Stomach smooth muscle (tissue), 2 donors: ENCODE data around the gene USP34.
"Not testable (repeated sequence)": the region's sequence is repeated elsewhere in the genome, so short reads cannot be mapped to it uniquely, and the experiment has no call there.

Experiments
- H3K27ac ChIP-seq: one replicate; pipeline ENCODE4 v1.7.0; 2013; ENCODE audit warnings: mild to moderate bottlenecking, low read length, inconsistent platforms
- H3K27me3 ChIP-seq, 2 donors: one replicate each; pipeline ENCODE4 v1.7.0; 2013; ENCODE audit warnings: low read length in 2 of 2; ENCODE audit not compliant: insufficient read depth in 2 of 2, control insufficient read depth in 1 of 2
- H3K36me3 ChIP-seq, 2 donors: one replicate each; pipeline ENCODE4 v1.7.0; 2013; ENCODE audit warnings: low read length in 2 of 2; ENCODE audit not compliant: control insufficient read depth in 2 of 2, insufficient read depth in 2 of 2
- H3K4me1 ChIP-seq: one replicate; pipeline ENCODE4 v1.7.0; 2013; ENCODE audit warnings: low read length; ENCODE audit not compliant: control insufficient read depth, insufficient read depth
- H3K4me3 ChIP-seq, 2 donors: one replicate each; pipeline ENCODE4 v1.7.0; 2013; ENCODE audit warnings: low read length in 2 of 2
- H3K9ac ChIP-seq, 2 donors: one replicate each; pipeline ENCODE4 v1.7.0; 2013; ENCODE audit warnings: low read length in 2 of 2, mild to moderate bottlenecking in 1 of 2
- H3K9me3 ChIP-seq, 2 donors: one replicate each; pipeline ENCODE4 v1.7.0; 2013; ENCODE audit warnings: low read length in 2 of 2; ENCODE audit not compliant: control insufficient read depth in 2 of 2
- donor health status: healthy.
- donor health status: Pancreatic carcinoma.

USP34 gene

DNA sequence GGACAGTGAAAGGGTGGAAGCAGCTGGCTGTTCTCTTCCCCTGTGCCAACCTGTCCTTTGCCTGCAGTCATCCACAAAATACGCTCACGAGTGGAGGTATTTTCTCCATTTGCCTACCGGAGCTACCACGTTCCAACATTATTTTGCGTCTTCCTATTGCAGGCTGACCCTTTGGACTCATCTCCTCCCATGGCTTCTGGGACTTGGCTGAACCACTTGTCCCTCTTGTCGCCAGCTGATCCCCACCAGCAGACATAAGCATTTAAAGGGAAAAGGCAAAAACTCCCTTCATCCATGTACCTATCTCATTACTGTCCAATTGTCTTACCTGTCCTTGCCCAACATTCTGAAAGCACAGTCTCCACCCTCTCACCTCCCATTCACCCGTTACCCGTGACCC, 295.9 kb downstream of the USP34 start:
- Histone ChIP-seq H3K4me1 (peaks cover 27% of the 10 kb centered on the region), H3K27ac (no peak overlapping the region), H3K27me3 (no peaks in the 10 kb centered on the region), H3K4me3 (no peak overlapping the region), H3K9me3 (no peaks in the 10 kb centered on the region), H3K9ac (no peak overlapping the region), H3K36me3 (peaks cover 0 to 3% of the 10 kb centered on the region in 2 donors)

- Histone ChIP-seq H3K27me3 (no peaks in the 10 kb centered on the region), H3K4me3 (no peak overlapping the region), H3K9ac (no peak overlapping the region), H3K36me3 (no peaks in the 10 kb centered on the region), H3K9me3 (no peaks in the 10 kb centered on the region), H3K27ac (no peak overlapping the region), H3K4me1 (peaks cover 8% of the 10 kb centered on the region)
Measured at GRCh38 chr2:61173116-61173515, 297.8 kb downstream of the USP34 start.

DNA sequence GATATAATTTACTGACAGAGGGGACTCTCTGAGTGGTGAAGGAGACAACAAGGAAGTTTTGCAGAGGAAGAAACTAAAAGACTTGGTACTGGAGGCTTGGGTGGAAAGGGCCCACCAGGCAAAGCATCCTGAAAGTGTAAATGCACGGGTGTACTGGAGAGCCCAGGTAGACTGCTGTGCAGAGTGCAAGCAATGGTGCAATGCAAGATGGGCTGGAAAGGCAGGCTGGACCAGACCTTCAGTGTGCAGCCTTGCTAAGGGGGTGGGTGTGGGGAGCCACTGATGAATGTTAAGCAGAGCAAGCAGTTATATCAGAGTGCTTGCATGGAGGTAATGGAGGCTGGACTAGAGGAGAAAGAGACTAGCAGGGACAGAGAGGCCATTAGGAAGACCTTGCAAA, 298.2 kb downstream of the USP34 start:
- no peak overlapping the region for H3K9ac ChIP-seq
- no peaks in the 10 kb centered on the region for H3K36me3 ChIP-seq
- H3K4me3 ChIP-seq: no peak overlapping the region
- H3K27ac ChIP-seq: no peak overlapping the region
- no peaks in the 10 kb centered on the region for H3K9me3 ChIP-seq
- no peaks in the 10 kb centered on the region for H3K27me3 ChIP-seq
- peaks cover 5% of the 10 kb centered on the region for H3K4me1 ChIP-seq

DNA sequence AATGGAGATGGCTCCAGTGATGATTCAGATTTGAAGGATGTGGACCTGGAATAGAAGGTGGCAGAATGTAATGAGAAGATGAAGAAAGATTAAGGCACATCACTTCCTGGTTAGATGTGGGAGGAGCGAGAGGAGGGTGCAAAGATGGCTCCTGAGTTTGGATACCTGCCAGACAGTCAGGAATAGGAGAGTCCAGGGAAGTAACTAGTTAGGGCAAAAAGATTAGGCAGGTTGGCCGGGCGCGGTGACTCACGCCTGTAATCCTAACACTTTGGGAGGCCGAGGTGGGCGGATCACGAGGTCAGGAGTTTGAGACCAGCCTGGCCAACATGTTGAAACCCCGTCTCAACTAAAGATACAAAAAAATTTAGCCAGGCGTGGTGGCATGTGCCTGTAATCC, 303.3 kb downstream of the USP34 start:
- Histone ChIP-seq H3K9me3 (no peaks in the 10 kb centered on the region), H3K9ac (no peak overlapping the region), H3K4me1 (no peaks in the 10 kb centered on the region), H3K27me3 (no peaks in the 10 kb centered on the region), H3K4me3 (no peak overlapping the region), H3K36me3 (peaks cover 17 to 23% of the 10 kb centered on the region in 2 donors), H3K27ac (no peak overlapping the region)

DNA sequence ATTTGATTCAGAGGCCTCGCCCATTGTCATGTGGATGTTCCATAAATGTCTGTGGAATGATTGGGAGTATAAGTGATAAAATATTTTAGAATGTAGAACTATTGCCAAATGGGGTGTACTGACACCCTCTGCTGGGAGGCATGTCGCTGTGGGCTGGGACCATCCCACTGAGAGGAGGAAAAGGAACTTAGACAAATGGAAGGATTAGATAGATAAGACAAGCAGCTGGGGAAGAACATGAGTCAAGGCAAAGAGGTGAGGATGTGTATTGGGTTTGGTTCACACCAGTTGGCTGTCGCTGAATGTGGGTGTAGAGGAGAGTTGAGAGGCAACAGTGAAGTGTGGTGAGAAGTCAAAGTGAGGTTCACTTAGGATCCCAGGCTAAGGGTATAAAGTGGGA, 304.9 kb downstream of the USP34 start:
- Histone ChIP-seq H3K27ac (no peak overlapping the region), H3K4me1 (no peaks in the 10 kb centered on the region), H3K9ac (no peak overlapping the region), H3K9me3 (no peaks in the 10 kb centered on the region), H3K4me3 (no peak overlapping the region), H3K27me3 (no peaks in the 10 kb centered on the region), H3K36me3 (peaks cover 19 to 24% of the 10 kb centered on the region in 2 donors)

DNA sequence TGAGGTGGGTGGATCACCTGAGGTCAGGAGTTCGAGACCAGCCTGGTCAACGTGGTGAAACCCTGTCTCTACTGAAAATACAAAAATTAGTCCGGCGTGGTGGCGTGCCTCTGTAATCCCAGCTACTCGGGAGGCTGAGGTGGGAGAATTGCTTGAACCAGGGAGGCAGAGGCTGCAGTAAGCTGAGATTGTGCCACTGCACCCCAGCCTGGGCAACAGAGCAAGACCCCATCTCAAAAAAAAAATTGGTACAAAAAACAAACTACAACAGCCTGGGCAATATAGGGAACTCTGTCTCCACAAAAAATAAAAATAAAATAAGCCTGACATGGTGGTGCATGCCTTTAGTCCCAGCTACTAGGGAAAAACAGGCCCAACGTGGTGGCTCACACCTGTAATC, 305.8 kb downstream of the USP34 start:
- H3K27ac ChIP-seq, H3K9me3 ChIP-seq, H3K27me3 ChIP-seq, H3K4me3 ChIP-seq, H3K9ac ChIP-seq, H3K4me1 ChIP-seq: not testable (repeated sequence)
- H3K36me3 ChIP-seq: peaks cover 19 to 24% of the 10 kb centered on the region in 2 donors

- H3K36me3 ChIP-seq: peaks cover 20 to 25% of the 10 kb centered on the region in 2 donors
- H3K9ac ChIP-seq: no peak overlapping the region
- no peaks in the 10 kb centered on the region for H3K9me3 ChIP-seq
- H3K27ac ChIP-seq: no peak overlapping the region
- no peaks in the 10 kb centered on the region for H3K4me1 ChIP-seq
- no peaks in the 10 kb centered on the region for H3K27me3 ChIP-seq
- H3K4me3 ChIP-seq: no peak overlapping the region
Measured at GRCh38 chr2:61162721-61163120, 308.2 kb downstream of the USP34 start.

DNA sequence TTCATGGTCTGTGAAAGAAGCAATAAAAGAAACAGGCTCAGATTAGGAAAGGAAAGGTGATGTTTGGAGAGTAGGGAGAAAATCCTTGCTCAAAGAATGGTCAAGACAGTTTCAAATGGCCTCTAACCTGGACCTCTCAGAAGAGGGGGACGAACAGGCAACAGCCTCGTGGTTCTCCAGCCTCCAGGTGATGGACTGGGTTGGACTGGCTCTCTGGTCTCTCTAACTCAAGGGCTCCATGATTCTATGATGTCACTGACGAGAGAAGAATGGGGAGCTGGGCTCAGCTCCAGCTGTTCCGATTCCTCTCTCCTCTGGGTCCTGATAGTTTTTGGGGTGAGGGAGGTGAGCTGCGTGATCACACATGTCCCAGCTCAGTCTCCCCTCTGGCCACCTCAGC, 309.0 kb downstream of the USP34 start, which contains the start of gene C2orf74:
Gene C2orf74, plus strand, starts transcription at position 301 of the 400 bp plus-strand sequence. CDS start 327 bp downstream, outside the sequence.
- Histone ChIP-seq H3K27ac (no peak within 1 kb of the TSS), H3K4me3 (no peak within 1 kb of the TSS), H3K9ac (no peak within 1 kb of the TSS), H3K9me3 (no peaks in the 10 kb centered on the region), H3K27me3 (no peaks in the 10 kb centered on the region), H3K36me3 (peaks cover 25 to 30% of the 10 kb centered on the region in 2 donors), H3K4me1 (no peaks in the 10 kb centered on the region)

DNA sequence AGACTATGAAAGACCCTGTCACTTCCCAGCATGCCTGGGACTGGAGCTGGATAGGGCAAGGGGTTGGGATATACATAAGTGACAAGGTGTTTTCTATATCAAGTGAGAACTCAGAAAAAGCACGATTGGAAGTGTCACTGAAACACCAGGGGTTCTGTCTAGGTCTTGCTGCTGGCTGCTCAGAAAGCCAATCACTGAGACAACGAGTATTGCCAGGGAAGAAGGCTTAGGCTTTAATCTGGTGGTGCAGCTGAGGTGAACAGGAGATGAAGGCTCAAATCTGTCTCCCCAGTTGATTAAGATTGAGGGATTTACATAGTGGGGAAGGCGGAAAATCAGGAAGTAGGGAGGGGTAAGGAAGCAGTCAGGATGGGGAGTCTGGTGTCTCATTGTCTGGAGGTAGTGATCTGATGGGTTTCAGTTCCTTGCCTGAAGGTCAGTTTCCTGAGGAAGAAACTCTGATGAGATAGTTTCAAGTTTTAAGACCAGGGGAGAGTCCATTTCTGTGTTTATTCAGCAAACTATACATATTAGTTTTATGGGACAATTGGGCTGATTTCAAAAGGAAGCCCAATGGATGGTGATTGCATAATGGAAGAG, 312.4 kb downstream of the USP34 start:
- Histone ChIP-seq H3K27ac (no peak overlapping the region), H3K9ac (no peak overlapping the region), H3K27me3 (no peaks in the 10 kb centered on the region), H3K4me3 (no peak overlapping the region), H3K36me3 (peaks cover 10 to 13% of the 10 kb centered on the region in 2 donors), H3K4me1 (no peaks in the 10 kb centered on the region), H3K9me3 (no peaks in the 10 kb centered on the region)

- Histone ChIP-seq H3K4me3 (no peak overlapping the region), H3K9ac (no peak overlapping the region), H3K27me3 (no peaks in the 10 kb centered on the region), H3K36me3 (peaks cover 6 to 8% of the 10 kb centered on the region in 2 donors), H3K9me3 (no peaks in the 10 kb centered on the region), H3K27ac (no peak overlapping the region), H3K4me1 (no peaks in the 10 kb centered on the region)
Measured at GRCh38 chr2:61157371-61158003, 313.4 kb downstream of the USP34 start.

DNA sequence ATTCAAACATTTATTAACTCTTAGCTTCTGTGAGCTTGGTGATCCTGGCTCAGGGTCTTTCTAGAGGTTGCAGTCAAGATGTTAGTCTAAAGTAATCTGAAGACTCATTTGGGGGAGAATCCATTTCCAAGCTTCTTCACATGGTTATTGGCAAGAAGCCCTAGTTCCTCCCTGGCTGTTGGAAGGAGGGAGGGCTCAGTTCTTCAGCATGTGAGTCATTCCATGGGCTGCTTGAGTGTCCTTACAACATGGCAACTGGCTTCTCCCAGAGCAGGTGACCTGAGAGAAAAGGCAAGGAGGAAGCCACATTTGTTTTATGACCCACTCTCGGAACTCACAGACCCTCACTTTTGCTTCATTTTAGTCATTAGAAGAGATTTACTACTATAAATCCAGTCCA, 319.5 kb downstream of the USP34 start:
- Histone ChIP-seq H3K4me1 (peaks cover 3% of the 10 kb centered on the region), H3K27me3 (no peaks in the 10 kb centered on the region), H3K9ac (no peak overlapping the region), H3K27ac (no peak overlapping the region), H3K4me3 (no peak overlapping the region), H3K9me3 (no peaks in the 10 kb centered on the region), H3K36me3 (peaks cover 9 to 18% of the 10 kb centered on the region in 2 donors)
